Gastrocnemius medialis (tissue), 4 donors: Measurements from ENCODE around the gene NAV2. TPM values are rescaled to one million over a fixed set of nuclear protein-coding genes. Genes with fewer than 3 reads are reported as not detected.

ENCODE experiments used
- ATAC-seq, 2 donors: fragments of 150-250 bp; one replicate each; pipeline ENCODE4 v1.9.1; 2016
- DNase-seq, 2 donors: peaks; one replicate each; pipeline ENCODE4 v3.0.0-alpha.2; 2019
- H3K27ac ChIP-seq, 4 donors: fragments of 200-600 bp; sonication (generic); 1 replicate in 1 of 4; 2 replicates in 3 of 4; pipeline ENCODE4 v1.5.1; 2016 to 2018; ENCODE audit warnings: mild to moderate bottlenecking in 2 of 4, moderate library complexity in 1 of 4
- H3K27me3 ChIP-seq, 3 donors: fragments of 200-600 bp; sonication (generic) in 2 of 3; 1 replicate in 1 of 3; 2 replicates in 2 of 3; pipeline versions ENCODE4 v1.5.1 to v1.6.0; 2016 to 2019; ENCODE audit warnings: mild to moderate bottlenecking in 1 of 3, moderate library complexity in 1 of 3
- H3K36me3 ChIP-seq, 2 donors: fragments of 200-600 bp; sonication (generic) in 1 of 2; one replicate each; pipeline ENCODE4 v1.5.1; 2017 to 2018
- H3K4me1 ChIP-seq, 2 donors: fragments of 200-600 bp; sonication (generic) in 1 of 2; one replicate each; pipeline ENCODE4 v1.5.1; 2016 to 2017; ENCODE audit warnings: mild to moderate bottlenecking in 2 of 2
- H3K4me3 ChIP-seq, 4 donors: fragments of 200-600 bp; sonication (generic) in 3 of 4; 1 replicate in 1 of 4; 2 replicates in 3 of 4; pipeline ENCODE4 v1.5.1; 2016 to 2019; ENCODE audit warnings: mild to moderate bottlenecking in 2 of 4
- H3K9me3 ChIP-seq, 3 donors: fragments of 200-600 bp; sonication (generic) in 2 of 3; 1 replicate in 1 of 3; 2 replicates in 2 of 3; pipeline ENCODE4 v1.5.1; 2016 to 2019
- POLR2A ChIP-seq, 2 donors: fragments of 450-650 bp; IDR thresholded peaks; one replicate each; pipeline ENCODE4 v1.6.1; 2017; ENCODE audit warnings: antibody characterized with exemption in 2 of 2, mild to moderate bottlenecking in 2 of 2, moderate library complexity in 2 of 2
- in situ Hi-C, 4 donors: fragments of 200-750 bp; cut with MboI; loops; one replicate each; pipeline versions ENCODE4 v1.15.0 to v1.8.0; 2017; ENCODE audit warnings: low sequenced_read_pairs in 4 of 4
- intact Hi-C: fragments of 100-400 bp; cut with DNase I; formaldehyde crosslinking; loops from one replicate; pipeline ENCODE4 v1.15.1; 2023; ENCODE audit warnings: low total_unique reads
- total RNA-seq, 4 donors: library from RNA; depleted of rRNA; stranded (reverse); fragments of >200 nt; gene quantifications; one replicate each; pipeline versions ENCODE4 v1.1.0 to v1.2.3, GENCODE V29; 2016
- TF ChIP-seq, protein P1 (sequence below), 5 experiments: fragments of 450-650 bp in 3 of 5; fragments of 200-600 bp in 2 of 5; sonication (generic) in 2 of 5; IDR thresholded peaks in 4 of 5; conservative IDR thresholded peaks in 1 of 5; 1 replicate in 4 of 5; 2 replicates in 1 of 5; pipeline ENCODE4 v1.5.1; 2016 to 2019; ENCODE audit warnings: antibody characterized with exemption in 5 of 5, mild to moderate bottlenecking in 3 of 5, moderate library complexity in 3 of 5

The NAV2 gene
- total RNA-seq, 4 donors from 2014 or later: 3.2 to 7.7 (median 5.5) TPM

DNA sequence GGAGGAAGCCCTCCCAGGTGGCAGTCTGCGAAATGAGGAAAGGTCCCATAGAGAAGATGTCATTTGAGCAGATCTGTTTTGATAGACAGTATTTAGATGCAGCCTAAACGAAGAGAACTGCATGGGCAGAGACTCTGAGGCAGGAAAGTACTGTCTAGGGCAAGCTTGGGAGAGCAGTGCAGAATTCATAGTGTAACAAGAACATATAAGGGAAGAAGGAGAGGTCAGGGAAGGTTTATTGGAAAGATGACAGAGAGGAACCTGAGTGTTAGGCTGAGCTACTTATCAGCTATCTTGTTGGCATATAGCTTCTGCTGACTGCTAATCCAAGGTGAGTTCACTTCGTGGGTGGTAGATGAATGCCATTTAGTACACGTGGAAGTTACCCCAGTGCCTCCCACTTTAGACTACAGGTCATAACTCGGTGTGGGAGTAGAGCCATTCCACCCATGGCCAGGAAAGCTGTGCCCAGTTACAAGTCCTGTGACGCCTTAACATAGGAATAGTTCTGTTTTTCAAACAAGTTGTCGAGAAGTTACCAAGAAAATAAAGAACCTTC lies 348.1 kb downstream of the NAV2 start:
- H3K4me1 ChIP-seq: peaks cover 22 to 32% of the 10 kb centered on the region in 2 donors
- H3K27me3 ChIP-seq: no peaks in the 10 kb centered on the region
- no peak for ATAC-seq
- no peak for DNase-seq
- in situ Hi-C loops (no loop called here), intact Hi-C loops (no loop called here)
- no peaks in the 10 kb centered on the region for H3K36me3 ChIP-seq
- H3K9me3 ChIP-seq: no peaks in the 10 kb centered on the region
- no peak overlapping the region for H3K4me3 ChIP-seq
- peak overlapping the region in 1 of 4 donors; percentile 32 for H3K27ac ChIP-seq
- TF ChIP-seq POLR2A (IDR thresholded peaks at IDR 0.05): no peak
- TF ChIP-seq, protein P1, sequence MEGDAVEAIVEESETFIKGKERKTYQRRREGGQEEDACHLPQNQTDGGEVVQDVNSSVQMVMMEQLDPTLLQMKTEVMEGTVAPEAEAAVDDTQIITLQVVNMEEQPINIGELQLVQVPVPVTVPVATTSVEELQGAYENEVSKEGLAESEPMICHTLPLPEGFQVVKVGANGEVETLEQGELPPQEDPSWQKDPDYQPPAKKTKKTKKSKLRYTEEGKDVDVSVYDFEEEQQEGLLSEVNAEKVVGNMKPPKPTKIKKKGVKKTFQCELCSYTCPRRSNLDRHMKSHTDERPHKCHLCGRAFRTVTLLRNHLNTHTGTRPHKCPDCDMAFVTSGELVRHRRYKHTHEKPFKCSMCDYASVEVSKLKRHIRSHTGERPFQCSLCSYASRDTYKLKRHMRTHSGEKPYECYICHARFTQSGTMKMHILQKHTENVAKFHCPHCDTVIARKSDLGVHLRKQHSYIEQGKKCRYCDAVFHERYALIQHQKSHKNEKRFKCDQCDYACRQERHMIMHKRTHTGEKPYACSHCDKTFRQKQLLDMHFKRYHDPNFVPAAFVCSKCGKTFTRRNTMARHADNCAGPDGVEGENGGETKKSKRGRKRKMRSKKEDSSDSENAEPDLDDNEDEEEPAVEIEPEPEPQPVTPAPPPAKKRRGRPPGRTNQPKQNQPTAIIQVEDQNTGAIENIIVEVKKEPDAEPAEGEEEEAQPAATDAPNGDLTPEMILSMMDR (IDR thresholded peaks at IDR 0.05 in 4 of 5, conservative IDR thresholded peaks at IDR 0.05 in 1 of 5): no peak

DNA sequence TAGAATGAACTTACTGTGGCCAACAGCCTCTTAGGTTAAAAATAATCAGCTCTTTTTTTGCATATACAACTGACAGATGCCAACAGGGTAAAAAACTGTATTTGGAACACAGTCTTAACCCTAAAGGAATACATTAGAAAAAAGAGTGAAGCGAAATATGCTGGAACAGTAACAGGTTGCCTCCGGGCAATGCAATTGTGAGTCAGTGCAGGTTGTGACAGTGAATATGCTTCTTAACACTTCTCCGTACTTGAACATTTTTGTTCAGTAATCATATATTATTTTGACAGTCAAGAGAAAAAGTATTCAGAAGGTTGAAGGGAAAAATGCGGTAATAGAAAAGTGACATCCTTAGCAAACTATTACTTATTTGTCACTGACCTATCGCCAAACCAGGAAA lies 349.1 kb downstream of the NAV2 start:
- H3K27ac ChIP-seq: no peak overlapping the region
- in situ Hi-C loops: no loop called here
- ATAC-seq (no peak), DNase-seq (no peak)
- intact Hi-C loops: no loop called here
- H3K27me3 ChIP-seq: no peaks in the 10 kb centered on the region
- no peak overlapping the region for H3K4me3 ChIP-seq
- peaks cover 14 to 22% of the 10 kb centered on the region in 2 donors for H3K4me1 ChIP-seq
- H3K36me3 ChIP-seq: no peaks in the 10 kb centered on the region
- no peaks in the 10 kb centered on the region for H3K9me3 ChIP-seq
- TF ChIP-seq, protein P1 (IDR thresholded peaks at IDR 0.05 in 4 of 5, conservative IDR thresholded peaks at IDR 0.05 in 1 of 5): no peak
- TF ChIP-seq POLR2A (IDR thresholded peaks at IDR 0.05): no peak

DNA sequence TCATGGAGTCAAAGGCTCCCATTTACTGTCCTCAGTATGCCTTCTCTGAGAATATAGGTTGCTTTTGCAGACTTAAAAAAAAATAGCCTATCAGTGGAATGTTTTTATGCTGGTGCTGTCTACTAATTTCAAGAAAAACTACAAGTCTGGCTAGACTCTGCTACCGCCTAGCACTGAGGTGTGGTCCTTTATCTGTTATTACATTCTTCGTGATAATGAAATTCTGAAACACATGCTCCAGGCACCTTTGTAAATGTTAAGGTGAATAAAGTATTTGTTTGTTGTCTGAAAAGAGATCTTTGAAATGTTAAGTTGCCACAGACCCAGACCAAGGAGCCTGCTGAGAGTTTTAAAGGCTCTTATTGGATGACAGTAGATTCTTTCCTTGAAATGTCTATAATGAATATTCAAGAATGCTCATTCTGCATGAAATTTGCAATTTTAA lies 352.3 kb downstream of the NAV2 start:
- H3K36me3 ChIP-seq: no peaks in the 10 kb centered on the region
- intact Hi-C loops: no loop called here
- H3K27ac ChIP-seq: no peak overlapping the region
- no peak overlapping the region for H3K4me3 ChIP-seq
- H3K9me3 ChIP-seq: no peaks in the 10 kb centered on the region
- ATAC-seq: no peak
- H3K27me3 ChIP-seq: no peaks in the 10 kb centered on the region
- no peak for TF ChIP-seq POLR2A (IDR thresholded peaks at IDR 0.05)
- TF ChIP-seq, protein P1 (IDR thresholded peaks at IDR 0.05 in 4 of 5, conservative IDR thresholded peaks at IDR 0.05 in 1 of 5): no peak
- no peak for DNase-seq
- peaks cover 0 to 4% of the 10 kb centered on the region in 2 donors for H3K4me1 ChIP-seq
- in situ Hi-C loops: no loop called here

DNA sequence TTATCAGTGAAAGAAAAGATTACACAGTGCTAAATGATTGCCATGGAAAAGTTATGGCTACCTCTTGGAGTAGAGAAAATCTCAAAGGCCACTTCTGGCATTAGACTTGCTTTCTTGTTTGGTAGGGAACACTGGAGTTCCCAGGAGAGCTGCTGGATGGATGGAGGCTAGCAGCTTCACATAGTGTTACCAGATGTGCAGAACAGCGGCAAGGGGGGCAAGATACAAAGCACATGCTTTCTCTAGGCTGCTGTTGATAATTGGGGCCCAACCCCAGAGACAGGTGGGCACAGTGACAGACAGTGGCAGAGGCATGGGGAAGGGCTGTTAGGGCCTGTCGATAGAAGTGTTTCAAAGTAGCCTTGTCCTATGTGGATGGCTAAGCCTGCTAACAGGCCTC lies 352.8 kb downstream of the NAV2 start:
- Histone ChIP-seq H3K27me3 (no peaks in the 10 kb centered on the region), H3K4me1 (peaks cover 0 to under 1% of the 10 kb centered on the region in 2 donors), H3K36me3 (no peaks in the 10 kb centered on the region), H3K27ac (no peak overlapping the region), H3K9me3 (no peaks in the 10 kb centered on the region), H3K4me3 (no peak overlapping the region)
- TF ChIP-seq, protein P1 (IDR thresholded peaks at IDR 0.05 in 4 of 5, conservative IDR thresholded peaks at IDR 0.05 in 1 of 5): no peak
- no peak for TF ChIP-seq POLR2A (IDR thresholded peaks at IDR 0.05)
- intact Hi-C loops (no loop called here), in situ Hi-C loops (no loop called here)
- no peak for ATAC-seq
- no peak for DNase-seq
